MV-4-11 (cell line): Measurements from ENCODE around the gene AIMP2.
"Not testable (repeated sequence)": the region's sequence is repeated elsewhere in the genome, so short reads cannot be mapped to it uniquely, and the experiment has no call there.

Source experiments
- DNase-seq: peaks from one replicate; lab custom pipeline; 2025; lab: John Stamatoyannopoulos, UW

Gene AIMP2

DNA sequence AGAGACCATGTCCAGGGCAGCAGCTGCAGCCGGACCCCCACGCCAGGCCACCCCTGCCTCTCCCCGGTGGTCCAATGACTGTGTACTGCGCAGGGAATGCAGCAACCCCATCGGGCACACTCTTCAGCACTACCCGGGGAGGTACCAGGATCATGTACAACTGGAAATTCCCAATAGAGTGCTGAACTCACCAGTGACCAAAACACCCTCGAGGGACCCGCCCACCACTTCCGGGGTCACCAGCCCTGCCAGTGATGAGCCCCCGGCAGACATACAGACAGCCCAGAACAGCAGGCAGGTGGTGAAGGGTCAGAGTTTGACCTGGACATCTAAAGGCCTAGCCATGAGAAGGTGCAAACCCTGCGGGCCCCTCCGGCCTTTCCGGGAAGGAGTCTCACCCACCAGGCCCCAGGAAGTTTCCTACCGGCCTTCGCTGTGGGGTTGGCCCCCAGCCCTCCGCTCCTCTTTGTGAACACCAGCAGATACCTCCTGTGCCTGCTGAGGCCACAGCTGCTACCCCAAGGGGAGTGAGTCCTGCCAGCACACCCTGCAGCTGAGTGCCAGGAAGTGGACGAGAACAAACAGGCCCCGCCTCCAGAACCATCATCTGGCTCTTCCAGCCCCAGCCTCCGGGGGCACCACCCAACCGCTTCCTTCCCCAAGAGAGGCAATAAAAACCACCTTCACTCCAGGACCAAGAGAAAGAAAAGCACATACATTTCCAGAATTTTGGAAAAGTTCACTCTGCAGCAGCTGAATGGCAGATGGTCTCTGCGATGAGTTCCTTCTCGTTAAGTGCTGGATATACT lies 17.1 kb downstream of the AIMP2 start:
- peak; percentile 73 for DNase-seq

DNA sequence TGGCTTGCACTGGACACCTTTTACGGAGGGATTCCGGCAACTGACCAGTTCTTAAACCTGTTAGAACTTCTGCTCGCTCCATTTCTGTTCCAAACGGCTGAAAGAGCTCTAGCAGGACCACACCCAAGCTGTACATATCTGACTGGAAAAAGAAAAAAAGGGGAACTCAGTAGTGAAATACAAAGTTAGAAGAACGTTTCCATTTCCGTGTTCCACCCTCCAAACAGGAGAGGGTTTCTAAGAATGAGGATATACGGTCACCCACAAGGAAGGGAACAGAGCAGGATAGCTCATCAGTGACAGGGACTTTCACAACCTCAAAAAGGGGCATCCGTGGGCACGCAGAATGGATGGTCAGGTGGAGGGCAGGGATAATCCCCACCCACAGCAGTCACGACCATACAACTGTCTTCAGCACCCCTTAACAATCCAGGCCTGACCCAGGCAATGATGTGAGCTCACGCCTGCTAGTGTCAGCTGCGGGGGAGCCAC lies 17.8 kb downstream of the AIMP2 start:
- peak; percentile 94 for DNase-seq

DNA sequence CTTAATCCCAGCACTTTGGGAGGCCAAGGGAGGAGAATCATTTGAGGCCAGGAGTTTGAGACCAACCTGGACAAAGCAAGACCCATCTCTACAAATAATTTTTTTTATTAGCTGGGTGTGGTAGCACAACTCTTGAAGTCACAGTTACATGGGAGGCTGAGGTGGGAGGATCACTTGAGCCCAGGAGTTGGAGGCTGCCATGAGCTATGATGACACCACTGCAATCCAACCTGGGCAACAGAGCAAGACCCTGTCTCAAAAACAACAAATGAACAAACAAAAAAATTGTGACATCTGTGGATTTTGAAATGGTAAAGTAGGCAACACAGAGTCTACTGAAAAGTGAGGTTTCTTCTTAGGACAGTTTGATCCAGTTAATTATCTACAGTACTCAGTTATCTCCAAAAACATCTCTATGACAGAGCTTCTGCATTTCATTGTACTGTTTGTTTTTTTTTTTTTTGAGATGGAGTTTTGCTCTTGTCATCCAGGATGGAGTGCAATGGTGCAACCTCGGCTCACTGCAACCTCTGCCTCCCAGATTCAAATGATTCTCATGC lies 18.8 kb downstream of the AIMP2 start:
- DNase-seq: no peak

DNA sequence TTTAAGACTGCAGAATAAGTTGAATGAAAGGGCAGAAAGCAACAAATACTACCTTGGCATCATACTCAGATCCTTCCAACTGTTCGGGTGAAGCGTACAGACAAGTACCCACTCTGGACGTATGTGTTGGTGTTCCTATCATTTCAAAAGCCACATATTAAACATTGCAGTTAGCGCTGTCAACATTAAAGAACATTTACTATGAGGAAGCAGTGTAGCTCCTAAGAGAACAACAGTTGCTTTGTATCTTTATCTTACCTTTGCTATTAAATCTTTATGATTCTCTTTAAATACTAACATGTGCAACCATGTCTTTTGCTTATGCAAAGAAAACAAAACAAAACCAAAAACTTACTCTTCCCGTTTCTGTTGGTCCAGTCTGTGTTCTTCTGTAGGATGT lies 19.5 kb downstream of the AIMP2 start:
- no peak for DNase-seq

DNA sequence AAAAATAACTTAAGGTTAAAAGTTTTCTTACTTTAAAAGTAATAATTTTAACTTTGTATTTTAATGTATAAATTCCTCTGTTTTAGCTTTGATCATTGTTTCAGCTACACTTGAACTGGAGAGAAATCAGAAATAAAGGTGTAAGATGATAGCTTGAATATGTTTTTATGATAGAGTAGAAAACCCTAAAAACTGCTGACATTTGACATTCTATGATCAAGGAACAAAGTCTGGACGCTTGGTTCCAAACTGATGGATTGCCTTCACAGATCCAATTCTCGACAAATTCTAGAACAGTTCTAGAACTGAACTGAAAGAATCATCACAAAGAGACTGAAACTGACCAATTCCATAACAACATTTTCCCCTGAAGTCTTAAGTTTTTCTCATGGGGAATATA lies 21.9 kb downstream of the AIMP2 start, which contains the start of gene ANKRD61:
ANKRD61 (plus strand) TSS at position 389 of the 400 bp plus-strand sequence; CDS start at position 389, 0 bp downstream.
- no peak for DNase-seq

DNA sequence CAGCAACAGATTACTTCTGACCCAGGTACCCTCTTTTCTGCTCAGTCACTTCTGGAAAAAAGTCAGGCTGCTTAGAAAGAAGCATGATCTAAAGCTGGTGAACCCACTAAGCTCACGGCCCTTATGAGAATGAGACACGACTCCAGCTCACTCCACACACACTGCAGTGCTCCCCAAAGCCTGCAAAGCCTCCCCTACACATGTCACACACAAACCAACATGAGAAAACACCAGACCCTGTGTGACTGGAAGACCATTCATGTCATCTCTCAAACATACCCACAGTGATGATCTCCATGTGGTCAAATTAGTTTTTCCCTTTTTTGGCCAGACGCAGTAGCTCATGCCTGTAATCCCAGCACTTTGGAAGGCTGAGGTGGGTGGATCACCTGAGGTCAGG lies 22.5 kb downstream of the AIMP2 start:
- DNase-seq: no peak

DNA sequence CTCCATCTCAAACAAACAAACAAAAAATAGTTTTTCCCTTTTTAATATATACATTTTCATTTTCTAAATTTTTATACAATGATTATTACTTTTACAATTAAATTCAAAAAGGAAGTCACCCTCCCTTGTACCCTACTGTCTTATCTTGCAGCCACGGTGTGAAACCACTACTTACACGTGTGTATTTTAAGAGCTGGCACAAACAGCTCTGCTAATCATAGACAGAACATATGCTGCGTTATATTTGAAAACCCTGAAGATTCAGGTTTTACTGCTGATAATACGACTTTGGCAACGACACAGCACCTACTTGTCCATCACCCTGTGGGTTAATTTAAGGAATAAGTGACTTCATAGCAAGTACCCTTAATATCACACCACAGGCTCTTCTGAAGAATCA lies 23.1 kb downstream of the AIMP2 start:
- no peak for DNase-seq

DNA sequence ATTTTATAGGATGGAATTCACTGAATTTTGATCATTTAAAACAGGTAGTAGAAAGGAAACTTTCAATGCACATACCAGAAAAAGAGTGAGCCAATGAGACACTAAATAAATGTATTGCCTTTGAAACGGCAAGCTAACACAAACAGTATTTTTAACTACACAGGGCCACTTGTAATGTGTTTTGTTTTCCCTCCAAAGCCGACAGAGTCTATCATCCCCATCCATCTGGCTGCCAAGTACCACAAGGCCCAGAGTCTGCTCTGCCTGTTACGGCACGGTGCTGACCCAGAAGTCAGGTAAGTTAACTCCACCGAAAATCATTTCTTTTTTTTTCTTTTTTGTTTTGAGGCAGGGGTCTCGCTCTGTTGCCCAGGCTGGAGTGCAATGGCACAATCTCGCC lies 23.6 kb downstream of the AIMP2 start:
- no peak for DNase-seq

DNA sequence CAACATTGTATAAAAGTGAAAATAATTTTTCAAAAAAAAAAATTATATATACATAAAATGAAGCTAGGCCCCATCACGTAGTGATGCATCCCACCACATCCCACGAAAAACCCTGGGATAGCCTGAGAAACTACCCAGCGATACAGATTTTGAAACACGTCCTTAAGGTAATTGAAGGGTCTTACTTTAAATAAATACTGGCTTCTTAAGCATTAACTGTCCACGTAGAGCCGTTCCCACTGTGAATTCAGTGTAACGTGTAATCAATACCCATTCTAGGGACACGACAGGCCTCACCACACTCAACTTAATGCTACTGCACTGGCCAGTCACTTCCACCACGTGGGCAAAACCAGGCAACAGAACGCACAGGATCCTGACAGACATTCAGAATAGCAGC lies 26.1 kb downstream of the AIMP2 start:
- DNase-seq: no peak

DNA sequence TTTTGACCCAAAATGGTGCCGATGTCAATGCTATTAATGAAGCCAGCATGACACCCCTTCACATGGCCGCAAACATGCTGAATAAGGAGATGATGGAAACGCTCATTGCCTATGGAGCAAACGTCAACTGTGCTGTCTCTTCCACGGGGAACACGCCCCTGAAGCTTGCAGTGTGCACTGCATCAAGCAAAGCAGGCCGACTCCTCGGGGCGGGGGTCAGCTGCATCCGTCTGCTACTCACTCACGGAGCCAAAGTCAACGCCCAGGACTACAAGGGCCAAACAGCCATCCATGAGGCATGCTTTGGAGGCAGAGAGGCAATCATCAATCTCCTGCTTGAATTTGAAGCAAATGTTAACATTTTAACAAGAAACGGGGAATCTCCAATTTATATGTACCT lies 26.6 kb downstream of the AIMP2 start:
- DNase-seq: no peak

DNA sequence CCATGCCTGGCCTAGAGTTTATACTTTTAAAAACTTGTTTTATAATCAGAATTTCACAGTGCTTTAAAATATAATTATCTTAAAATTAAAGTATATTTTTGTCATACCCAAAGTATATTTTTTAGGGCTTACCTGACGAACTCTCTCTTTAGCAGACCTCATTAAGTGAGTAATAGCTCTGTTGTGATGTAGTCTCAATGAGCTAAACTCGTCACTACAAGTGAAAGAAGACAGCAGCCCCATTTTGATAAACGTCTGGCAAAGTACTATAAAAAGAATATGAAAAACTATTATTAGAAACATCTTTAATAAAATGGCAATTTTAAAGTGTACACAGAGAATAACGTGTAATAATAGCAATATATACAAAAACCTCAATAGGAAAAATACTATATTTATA lies 40.7 kb downstream of the AIMP2 start:
- DNase-seq: no peak

DNA sequence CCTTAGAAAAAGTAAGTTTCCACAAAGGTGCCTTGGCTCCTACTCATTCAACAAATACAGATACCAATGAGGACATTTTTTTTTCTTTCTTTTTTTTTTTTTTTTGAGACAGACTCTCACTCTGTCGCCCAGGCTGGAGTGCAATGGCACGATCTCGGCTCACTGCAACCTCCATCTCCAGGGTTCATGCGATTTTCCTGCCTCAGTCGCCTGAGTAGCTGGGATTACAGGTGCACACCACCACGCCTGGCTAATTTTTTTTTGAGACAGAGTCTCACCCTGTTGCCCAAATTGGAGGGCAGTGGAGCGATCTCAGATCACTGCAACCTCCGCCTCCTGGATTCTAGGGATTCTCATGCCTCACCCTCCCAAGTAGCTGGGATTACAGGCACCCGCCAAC lies 42.1 kb downstream of the AIMP2 start:
- not testable (repeated sequence) for DNase-seq

DNA sequence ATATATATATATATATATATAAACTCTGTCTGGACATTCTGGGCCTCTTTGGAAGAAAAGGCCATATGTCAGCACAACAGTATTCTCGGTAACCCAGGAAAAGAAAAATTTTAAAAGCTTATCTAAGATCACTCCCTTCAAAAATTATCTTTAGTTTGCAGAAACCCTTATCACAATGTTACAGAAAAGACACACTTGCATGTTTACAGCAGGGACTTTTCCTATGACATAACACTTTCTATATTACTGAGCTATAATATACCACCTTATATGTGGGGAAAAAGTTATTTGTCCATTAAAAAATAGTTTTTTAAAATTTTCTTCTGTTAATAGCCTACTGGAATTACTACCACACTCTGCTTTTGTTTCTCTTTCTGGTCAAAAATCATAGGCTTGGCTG lies 47.5 kb downstream of the AIMP2 start:
- no peak for DNase-seq

DNA sequence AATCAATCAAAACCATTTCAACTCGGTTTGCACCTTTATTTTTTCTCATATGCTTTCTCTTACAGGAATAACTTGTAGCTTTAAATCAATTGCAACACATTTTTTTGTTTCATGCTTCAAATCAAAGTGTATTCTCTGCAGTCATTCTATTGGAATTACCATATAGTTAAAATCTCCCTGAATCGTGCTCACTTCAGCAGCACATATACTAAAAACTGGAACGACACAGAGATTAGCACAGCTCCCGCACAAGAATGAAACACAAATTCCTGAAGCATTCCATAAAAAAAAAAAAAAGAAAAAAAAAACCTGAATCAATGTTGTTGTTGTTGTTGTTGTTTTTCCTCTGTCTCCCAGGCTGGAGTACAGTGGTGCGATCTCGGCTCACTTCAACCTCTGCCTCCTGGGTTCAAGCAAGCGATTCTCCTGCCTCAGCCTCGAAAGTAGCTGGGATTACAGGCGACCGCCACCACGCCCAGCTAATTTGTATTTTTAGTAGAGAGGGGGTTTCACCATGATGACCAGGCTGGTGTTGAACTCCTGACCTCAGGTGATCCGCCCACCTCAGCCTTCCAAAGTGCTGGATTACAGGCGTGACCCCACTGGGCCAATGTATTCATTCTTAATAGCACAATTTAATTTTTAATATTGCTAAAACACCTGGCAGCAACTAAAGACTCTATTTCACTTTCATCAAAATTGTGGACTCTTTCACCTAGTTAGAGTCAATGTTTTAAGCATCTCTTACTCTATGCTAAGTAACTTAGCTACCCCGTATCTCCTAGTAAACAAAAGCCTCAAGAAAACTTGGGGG lies 48.5 kb downstream of the AIMP2 start:
- no peak for DNase-seq

DNA sequence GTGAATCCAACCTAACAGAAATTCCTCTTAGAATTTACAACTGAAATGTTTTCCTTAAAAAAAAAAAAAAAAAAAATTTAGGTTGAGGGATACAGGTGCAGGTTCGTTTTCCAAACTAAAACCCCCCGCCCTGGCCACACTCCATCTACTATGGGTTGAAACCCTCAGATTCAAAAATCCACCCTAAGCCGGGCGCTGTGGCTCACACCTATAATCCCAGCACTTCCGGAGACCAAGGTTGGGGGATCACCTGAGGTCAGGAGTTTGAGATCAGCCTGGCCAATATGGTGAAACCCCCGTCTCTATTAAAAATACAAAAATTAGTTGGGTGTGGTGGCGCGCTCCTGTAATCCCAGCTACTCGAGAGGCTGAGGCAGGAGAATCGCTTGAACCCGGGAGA lies 50.9 kb downstream of the AIMP2 start:
- DNase-seq: not testable (repeated sequence)

DNA sequence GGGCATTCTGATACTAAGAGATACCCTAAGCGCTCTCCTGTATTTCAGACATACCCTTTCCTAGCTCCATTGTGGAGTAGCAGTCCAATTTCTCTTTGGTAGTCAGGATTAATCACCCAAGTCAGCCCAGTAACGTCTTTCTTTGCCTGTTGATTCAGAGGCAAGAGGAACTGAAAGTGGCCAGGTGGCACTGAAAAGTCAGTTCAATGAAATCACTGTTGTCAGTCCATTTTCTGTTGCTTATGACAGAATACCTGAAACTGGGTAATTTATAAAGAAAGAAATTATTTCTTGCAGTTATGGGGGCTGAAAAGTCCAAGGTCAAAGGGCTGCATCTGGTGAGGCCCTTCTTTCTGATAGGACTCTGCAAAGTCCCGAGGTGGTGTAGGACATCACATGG lies 62.3 kb downstream of the AIMP2 start:
- peak; percentile 25 for DNase-seq
